ENCODE measurements around the gene ZDHHC5. TPM values are rescaled to one million over a fixed set of nuclear protein-coding genes. Genes with fewer than 3 reads are reported as not detected.

Gene ZDHHC5
- total and polyA plus RNA-seq, 2 of the 13 experiments (the other 11 are each of a cell fraction or from before 2014, with no cell fraction given) = 26.6 to 34.0 TPM

- TF ChIP-seq KLF12 (CRISPR knock-in tag; IDR thresholded peaks at IDR 0.05; ENCODE audit: borderline replicate concordance) = peak; percentile 87
- peak; percentile 63; the same call in 1 of the 2 replicates for TF ChIP-seq ZSCAN31 (CRISPR knock-in tag; IDR thresholded peaks at IDR 0.05; ENCODE audit: low read depth)
- no peak for TF ChIP-seq ZBTB46 (CRISPR knock-in tag; IDR thresholded peaks at IDR 0.05; ENCODE audit: borderline replicate concordance)
- peak; percentile 66 for TF ChIP-seq ZNF891 (CRISPR knock-in tag; IDR thresholded peaks at IDR 0.05)
- TF ChIP-seq ZNF367 (CRISPR knock-in tag; IDR thresholded peaks at IDR 0.05; ENCODE audit: borderline replicate concordance) = no peak
- TF ChIP-seq REL (CRISPR knock-in tag; conservative IDR thresholded peaks at IDR 0.05) = 0 out of 2 replicates have a peak, but pooled peaks have one; percentile 31
- no peak for TF ChIP-seq GZF1 (CRISPR knock-in tag; IDR thresholded peaks at IDR 0.05)
- TF ChIP-seq GABPB1 (CRISPR knock-in tag; IDR thresholded peaks at IDR 0.05) = peak; percentile 97
- TF ChIP-seq MEIS2 (CRISPR knock-in tag; IDR thresholded peaks at IDR 0.05) = peak; percentile 65; the same call in 1 of the 2 replicates
- no peak for TF ChIP-seq ZNF136 (CRISPR knock-in tag; IDR thresholded peaks at IDR 0.05; ENCODE audit: low read depth)
- no peak for TF ChIP-seq ZNF674 (CRISPR knock-in tag; IDR thresholded peaks at IDR 0.05; ENCODE audit: low read depth)
- no peak for TF ChIP-seq GRHL1 (CRISPR knock-in tag; conservative IDR thresholded peaks at IDR 0.05)
- peak; percentile 89 for TF ChIP-seq FOXC1 (CRISPR knock-in tag; IDR thresholded peaks at IDR 0.05; ENCODE audit: borderline replicate concordance)
- peak; percentile 67; the same call in 1 of the 2 replicates for TF ChIP-seq ARNT2 (CRISPR knock-in tag; IDR thresholded peaks at IDR 0.05; ENCODE audit: low read depth)
- peak; percentile 74 for TF ChIP-seq ASH2L (IDR thresholded peaks at IDR 0.05; ENCODE audit: insufficient read length, low read depth, low read length)
- TF ChIP-seq RAD51 (IDR thresholded peaks at IDR 0.05; ENCODE audit: borderline replicate concordance) = no peak
- peak; percentile 71; the same call in 1 of the 2 replicates for TF ChIP-seq NR0B2 (CRISPR knock-in tag; IDR thresholded peaks at IDR 0.05)
- no peak for TF ChIP-seq NFE2 (CRISPR knock-in tag; IDR thresholded peaks at IDR 0.05)
- TF ChIP-seq RXRB (CRISPR knock-in tag; IDR thresholded peaks at IDR 0.05; ENCODE audit: borderline replicate concordance) = peak; percentile 59; the same call in 1 of the 2 replicates
- peak; percentile 3; the same call in 1 of the 2 replicates for TF ChIP-seq NR2F2 (IDR thresholded peaks at IDR 0.05; ENCODE audit: borderline replicate concordance, low read depth)
- 0 out of 2 replicates have a peak, but pooled peaks have one; percentile 75 for TF ChIP-seq ATF7-NPFF (CRISPR knock-in tag; IDR thresholded peaks at IDR 0.05; ENCODE audit: low read depth)
- TF ChIP-seq RBM22 (optimal IDR thresholded peaks at IDR 0.05; ENCODE audit: low read length) = no peak
- TF ChIP-seq NR2F1 (CRISPR knock-in tag; IDR thresholded peaks at IDR 0.05) = no peak
- no peak for TF ChIP-seq GTF3A (CRISPR knock-in tag; conservative IDR thresholded peaks at IDR 0.05)
These were observed 10.5 kb upstream of the ZDHHC5 start, which contains the start of gene CLP1 (continued) for GRCh38 chr11:57657194-57658022.
